HepG2 (cell line): ENCODE results near the gene UBE2O. TPM values are rescaled to one million over a fixed set of nuclear protein-coding genes. Genes with fewer than 3 reads are reported as not detected.

Experiments used
- NFE2L1 ChIP-seq: sonication (generic); formaldehyde crosslinking; IDR thresholded peaks from 2 replicates; pipeline ENCODE4 v1.4.0; 2020; ENCODE audit warnings: missing genetic modification reagents, mild to moderate bottlenecking, borderline replicate concordance
- NR1H2 ChIP-seq: sonication (generic); formaldehyde crosslinking; IDR thresholded peaks from 2 replicates; pipeline ENCODE4 v1.8.1; 2022; ENCODE audit warnings: low read depth, missing genetic modification reagents, borderline replicate concordance
- RAD21 ChIP-seq: fragments of 450-650 bp; formaldehyde crosslinking; IDR thresholded peaks from 2 replicates; pipeline ENCODE4 v1.5.0; 2020; ENCODE audit warnings: mild to moderate bottlenecking
- RBM39 ChIP-seq: fragments of 200-400 bp; formaldehyde crosslinking; IDR thresholded peaks from one replicate; pipeline ENCODE4 v1.6.1; 2018; ENCODE audit warnings: antibody characterized with exemption, mild to moderate bottlenecking, low read depth, low read length; ENCODE audit not compliant: poor library complexity, severe bottlenecking
- SIX4 ChIP-seq: sonication (generic); formaldehyde crosslinking; IDR thresholded peaks from 2 replicates; pipeline ENCODE4 v1.4.0; 2020; ENCODE audit warnings: missing genetic modification reagents
- ZBTB43 ChIP-seq: sonication (generic); formaldehyde crosslinking; conservative IDR thresholded peaks from 2 replicates; pipeline ENCODE4 v1.4.0; 2020; ENCODE audit warnings: missing genetic modification reagents
- ZC3H4 ChIP-seq: sonication (generic); formaldehyde crosslinking; IDR thresholded peaks from 2 replicates; pipeline ENCODE4 v1.4.0; 2020; ENCODE audit warnings: missing genetic modification reagents, borderline replicate concordance
- ZNF136 ChIP-seq: sonication (generic); formaldehyde crosslinking; IDR thresholded peaks from 2 replicates; pipeline ENCODE4 v1.8.1; 2022; ENCODE audit warnings: low read depth, mild to moderate bottlenecking, moderate library complexity, missing genetic modification reagents
- ZNF160 ChIP-seq: sonication (generic); formaldehyde crosslinking; IDR thresholded peaks from 2 replicates; pipeline ENCODE4 v1.8.0; 2022; ENCODE audit warnings: mild to moderate bottlenecking, inconsistent platforms, missing genetic modification reagents
- ZNF280D ChIP-seq: sonication (generic); formaldehyde crosslinking; IDR thresholded peaks from 2 replicates; pipeline ENCODE4 v1.5.1; 2020; ENCODE audit warnings: mild to moderate bottlenecking, missing genetic modification reagents
- ZNF570 ChIP-seq: sonication (generic); formaldehyde crosslinking; IDR thresholded peaks from 2 replicates; pipeline ENCODE4 v1.4.0; 2020; ENCODE audit warnings: mild to moderate bottlenecking, missing genetic modification reagents, borderline replicate concordance
- ZNF639 ChIP-seq: conservative IDR thresholded peaks from 2 replicates; pipeline ENCODE4 v1.6.1; 2018; ENCODE audit warnings: missing genetic modification reagents
- polyA plus RNA-seq, 8 experiments: library from polyadenylated mRNA; depleted of rRNA in 3 of 8; stranded (reverse) in 7 of 8; unstranded in 1 of 8; fragments of >200 nt; fragmentation: Illumina TruSeq in 4 of 8; extraction: Trizol in 4 of 8; gene quantifications; 2 replicates each; pipeline versions ENCODE4 v1.2.1 to v1.2.3, GENCODE V29; 2011 to 2016; ENCODE audit warnings: low read depth in 4 of 8, missing spikeins in 1 of 8, mixed read lengths in 1 of 8; ENCODE audit not compliant: insufficient read depth in 1 of 8
- total RNA-seq, 5 experiments: library from RNA; depleted of rRNA; stranded (reverse); fragments of >200 nt; fragmentation: Illumina TruSeq; extraction: Trizol; gene quantifications; 2 replicates each; pipeline ENCODE4 v1.2.3, GENCODE V29; 2016; ENCODE audit warnings: low read depth in 1 of 5
- TF ChIP-seq, protein P1 (sequence below): IDR thresholded peaks from 2 replicates; pipeline ENCODE4 v1.6.1; 2016; ENCODE audit warnings: missing compliant biosample characterization, missing genetic modification reagents, borderline replicate concordance
- TF ChIP-seq, protein P2 (sequence below): sonication (generic); formaldehyde crosslinking; IDR thresholded peaks from 2 replicates; pipeline ENCODE4 v1.8.0; 2022; ENCODE audit warnings: mild to moderate bottlenecking, missing genetic modification reagents, borderline replicate concordance
- TF ChIP-seq, protein P3 (sequence below): sonication (generic); formaldehyde crosslinking; IDR thresholded peaks from 2 replicates; pipeline ENCODE4 v1.4.0; 2020; ENCODE audit warnings: missing genetic modification reagents, mild to moderate bottlenecking, borderline replicate concordance

Gene UBE2O
- total and polyA plus RNA-seq, 2 of the 13 experiments (the other 11 are each of a cell fraction or from before 2014, with no cell fraction given) = 21.5 to 23.5 TPM

DNA sequence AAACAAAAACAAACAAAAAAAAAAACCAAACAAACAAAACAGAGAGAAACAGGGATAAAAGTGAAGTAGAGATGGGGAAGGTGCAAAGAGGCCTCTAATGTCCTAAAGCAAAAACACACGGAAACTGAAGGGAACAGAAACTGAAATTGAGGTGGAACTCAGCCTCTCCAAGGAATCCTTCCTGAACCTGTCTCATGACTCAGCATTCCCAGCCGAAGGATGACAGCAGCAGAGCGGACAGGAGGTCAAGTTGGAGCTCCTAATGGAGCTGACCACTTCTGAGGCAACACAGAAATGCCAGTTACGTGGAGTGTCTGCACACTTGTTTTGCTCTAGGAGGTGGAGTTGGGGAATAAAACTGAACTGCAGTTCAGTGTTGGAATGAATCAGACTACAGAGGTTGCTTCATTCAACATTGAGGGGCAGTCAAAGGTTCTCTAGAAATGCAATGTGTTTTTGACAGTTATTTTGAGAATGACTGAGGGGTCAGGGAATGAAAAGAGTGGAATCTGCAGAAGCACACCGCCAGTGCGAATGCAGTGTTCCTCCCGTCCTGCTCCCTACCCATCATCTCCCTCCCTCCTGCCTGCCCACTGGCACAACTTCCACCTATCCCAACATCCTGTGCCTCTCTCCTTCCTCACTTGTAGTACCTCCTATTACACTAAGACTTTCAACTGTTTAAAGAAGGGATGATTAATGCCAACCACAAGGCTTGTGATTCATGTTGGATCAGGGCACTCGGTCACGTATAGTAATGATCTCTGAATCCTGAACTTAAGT, 6.3 kb downstream of the UBE2O start (continued):
- no peak for TF ChIP-seq ZNF280D (CRISPR knock-in tag)
- no peak for TF ChIP-seq ZNF570 (CRISPR knock-in tag)
- TF ChIP-seq, protein P1, sequence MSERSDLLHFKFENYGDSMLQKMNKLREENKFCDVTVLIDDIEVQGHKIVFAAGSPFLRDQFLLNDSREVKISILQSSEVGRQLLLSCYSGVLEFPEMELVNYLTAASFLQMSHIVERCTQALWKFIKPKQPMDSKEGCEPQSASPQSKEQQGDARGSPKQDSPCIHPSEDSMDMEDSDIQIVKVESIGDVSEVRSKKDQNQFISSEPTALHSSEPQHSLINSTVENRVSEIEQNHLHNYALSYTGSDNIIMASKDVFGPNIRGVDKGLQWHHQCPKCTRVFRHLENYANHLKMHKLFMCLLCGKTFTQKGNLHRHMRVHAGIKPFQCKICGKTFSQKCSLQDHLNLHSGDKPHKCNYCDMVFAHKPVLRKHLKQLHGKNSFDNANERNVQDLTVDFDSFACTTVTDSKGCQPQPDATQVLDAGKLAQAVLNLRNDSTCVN (CRISPR knock-in tag) = no peak
- TF ChIP-seq SIX4 (CRISPR knock-in tag) = no peak
- TF ChIP-seq, protein P2, sequence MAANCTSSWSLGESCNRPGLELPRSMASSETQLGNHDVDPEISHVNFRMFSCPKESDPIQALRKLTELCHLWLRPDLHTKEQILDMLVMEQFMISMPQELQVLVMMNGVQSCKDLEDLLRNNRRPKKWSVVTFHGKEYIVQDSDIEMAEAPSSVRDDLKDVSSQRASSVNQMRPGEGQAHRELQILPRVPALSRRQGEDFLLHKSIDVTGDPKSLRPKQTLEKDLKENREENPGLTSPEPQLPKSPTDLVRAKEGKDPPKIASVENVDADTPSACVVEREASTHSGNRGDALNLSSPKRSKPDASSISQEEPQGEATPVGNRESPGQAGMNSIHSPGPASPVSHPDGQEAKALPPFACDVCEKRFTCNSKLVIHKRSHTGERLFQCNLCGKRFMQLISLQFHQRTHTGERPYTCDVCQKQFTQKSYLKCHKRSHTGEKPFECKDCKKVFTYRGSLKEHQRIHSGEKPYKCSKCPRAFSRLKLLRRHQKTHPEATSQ (CRISPR knock-in tag) = no peak
- TF ChIP-seq ZNF160 = no peak
- TF ChIP-seq, protein P3, sequence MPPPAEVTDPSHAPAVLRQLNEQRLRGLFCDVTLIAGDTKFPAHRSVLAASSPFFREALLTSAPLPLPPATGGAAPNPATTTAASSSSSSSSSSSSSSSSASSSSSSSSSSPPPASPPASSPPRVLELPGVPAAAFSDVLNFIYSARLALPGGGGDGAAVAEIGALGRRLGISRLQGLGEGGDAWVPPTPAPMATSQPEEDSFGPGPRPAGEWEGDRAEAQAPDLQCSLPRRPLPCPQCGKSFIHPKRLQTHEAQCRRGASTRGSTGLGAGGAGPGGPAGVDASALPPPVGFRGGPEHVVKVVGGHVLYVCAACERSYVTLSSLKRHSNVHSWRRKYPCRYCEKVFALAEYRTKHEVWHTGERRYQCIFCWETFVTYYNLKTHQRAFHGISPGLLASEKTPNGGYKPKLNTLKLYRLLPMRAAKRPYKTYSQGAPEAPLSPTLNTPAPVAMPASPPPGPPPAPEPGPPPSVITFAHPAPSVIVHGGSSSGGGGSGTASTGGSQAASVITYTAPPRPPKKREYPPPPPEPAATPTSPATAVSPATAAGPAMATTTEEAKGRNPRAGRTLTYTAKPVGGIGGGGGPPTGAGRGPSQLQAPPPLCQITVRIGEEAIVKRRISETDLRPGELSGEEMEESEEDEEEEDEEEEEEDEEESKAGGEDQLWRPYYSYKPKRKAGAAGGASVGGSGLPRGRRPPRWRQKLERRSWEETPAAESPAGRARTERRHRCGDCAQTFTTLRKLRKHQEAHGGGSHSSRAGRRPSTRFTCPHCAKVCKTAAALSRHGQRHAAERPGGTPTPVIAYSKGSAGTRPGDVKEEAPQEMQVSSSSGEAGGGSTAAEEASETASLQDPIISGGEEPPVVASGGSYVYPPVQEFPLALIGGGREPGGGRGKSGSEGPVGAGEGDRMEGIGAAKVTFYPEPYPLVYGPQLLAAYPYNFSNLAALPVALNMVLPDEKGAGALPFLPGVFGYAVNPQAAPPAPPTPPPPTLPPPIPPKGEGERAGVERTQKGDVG = no peak
- TF ChIP-seq ZNF639 (CRISPR knock-in tag) = no peak
- no peak for TF ChIP-seq NFE2L1 (CRISPR knock-in tag)
- TF ChIP-seq NR1H2 (CRISPR knock-in tag) = no peak
- no peak for TF ChIP-seq ZBTB43
- TF ChIP-seq ZNF136 (CRISPR knock-in tag) = no peak
- TF ChIP-seq ZC3H4 (CRISPR knock-in tag) = no peak
- TF ChIP-seq RAD21 (CRISPR knock-in tag) = no peak
- no peak for TF ChIP-seq RBM39
